GM10248 (cell line): Measurements from ENCODE around the gene SPTBN1.

Source experiments
- CTCF ChIA-PET: fragments of 300-600 bp; sonication (Branson Sonifier 250); formaldehyde crosslinking; extraction: SDS; loops from one replicate; lab custom pipeline; 2021; ENCODE audit warnings: antibody characterized with exemption; lab: Yijun Ruan, JAX
- POLR2A ChIA-PET: fragments of 350-650 bp; sonication (Branson Sonifier 250); formaldehyde crosslinking; extraction: SDS; loops from one replicate; lab custom pipeline; 2020; ENCODE audit warnings: antibody characterized with exemption; lab: Yijun Ruan, JAX
- DNase-seq: peaks from one replicate; pipeline ENCODE4 v3.0.0; 2012; ENCODE audit errors: extremely low spot score
- TF ChIP-seq, protein P1 (sequence below): IDR thresholded peaks from 2 replicates; pipeline ENCODE4 v1.5.1; 2012; ENCODE audit warnings: mild to moderate bottlenecking, low read depth; ENCODE audit errors: extremely low read depth, missing control alignments, control extremely low read depth

The SPTBN1 gene

GRCh38 chr2:54573537-54573919, 117.4 kb downstream of the SPTBN1 start:
- ChIA-PET CTCF (interaction anchor here (0.9 to 2.8 kb wide), 4 partner anchors 11 to 51 kb away, joined by 3 to 8 read pairs (median 6); no protein-coding TSS in a partner anchor), POLR2A (interaction anchor here (0.6 to 1.0 kb wide), 3 partner anchors 8 to 136 kb away, joined by 3 to 5 read pairs (median 3); no protein-coding TSS in a partner anchor)
- TF ChIP-seq, protein P1, sequence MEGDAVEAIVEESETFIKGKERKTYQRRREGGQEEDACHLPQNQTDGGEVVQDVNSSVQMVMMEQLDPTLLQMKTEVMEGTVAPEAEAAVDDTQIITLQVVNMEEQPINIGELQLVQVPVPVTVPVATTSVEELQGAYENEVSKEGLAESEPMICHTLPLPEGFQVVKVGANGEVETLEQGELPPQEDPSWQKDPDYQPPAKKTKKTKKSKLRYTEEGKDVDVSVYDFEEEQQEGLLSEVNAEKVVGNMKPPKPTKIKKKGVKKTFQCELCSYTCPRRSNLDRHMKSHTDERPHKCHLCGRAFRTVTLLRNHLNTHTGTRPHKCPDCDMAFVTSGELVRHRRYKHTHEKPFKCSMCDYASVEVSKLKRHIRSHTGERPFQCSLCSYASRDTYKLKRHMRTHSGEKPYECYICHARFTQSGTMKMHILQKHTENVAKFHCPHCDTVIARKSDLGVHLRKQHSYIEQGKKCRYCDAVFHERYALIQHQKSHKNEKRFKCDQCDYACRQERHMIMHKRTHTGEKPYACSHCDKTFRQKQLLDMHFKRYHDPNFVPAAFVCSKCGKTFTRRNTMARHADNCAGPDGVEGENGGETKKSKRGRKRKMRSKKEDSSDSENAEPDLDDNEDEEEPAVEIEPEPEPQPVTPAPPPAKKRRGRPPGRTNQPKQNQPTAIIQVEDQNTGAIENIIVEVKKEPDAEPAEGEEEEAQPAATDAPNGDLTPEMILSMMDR, result no peak
- DNase-seq, result no peak

- DNase-seq, result no peak
- CTCF ChIA-PET, result interaction anchor here (1.1 to 3.9 kb wide), 4 partner anchors 15 to 52 kb away, joined by 3 to 19 read pairs (median 8); no protein-coding TSS in a partner anchor
- POLR2A ChIA-PET, result interaction anchor here (0.5 to 1.2 kb wide), 3 partner anchors 14 to 31 kb away, joined by 3 read pairs; no protein-coding TSS in a partner anchor
- TF ChIP-seq, protein P1, result no peak
These were observed 118.2 kb downstream of the SPTBN1 start for GRCh38 chr2:54574107-54574859.

GRCh38 chr2:54574860-54575247, 118.7 kb downstream of the SPTBN1 start:
- DNase-seq, result no peak
- TF ChIP-seq, protein P1, result no peak
- ChIA-PET CTCF (interaction anchor here (0.8 to 3.9 kb wide), 4 partner anchors 15 to 41 kb away, joined by 3 to 19 read pairs (median 6); no protein-coding TSS in a partner anchor), POLR2A (interaction anchor here (0.5 to 1.2 kb wide), 3 partner anchors 15 to 30 kb away, joined by 3 read pairs; no protein-coding TSS in a partner anchor)

DNA sequence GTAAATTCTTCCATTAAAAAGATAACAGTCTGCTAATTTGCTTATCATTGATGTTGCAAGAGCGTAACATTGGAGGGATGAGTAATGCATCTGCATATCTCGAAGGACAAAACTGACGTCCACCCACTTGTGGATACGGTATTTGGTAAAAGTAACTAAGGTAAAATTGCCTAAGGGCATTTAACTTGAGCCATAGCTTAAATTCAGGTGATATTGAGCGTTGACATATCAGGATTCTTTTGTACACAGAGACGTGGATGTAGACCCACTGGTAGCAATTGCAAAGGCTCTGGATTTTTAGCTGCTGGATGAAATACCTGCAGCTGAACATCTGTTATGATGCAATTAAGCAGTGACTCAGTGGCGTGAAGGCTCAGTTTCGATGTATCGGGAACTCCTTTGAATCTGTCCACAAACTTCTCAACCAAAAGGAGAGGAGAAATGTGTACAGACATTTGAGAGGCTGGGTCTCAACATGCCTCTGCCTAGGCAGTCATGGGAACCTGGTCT, 119.3 kb downstream of the SPTBN1 start:
- CTCF ChIA-PET, result interaction anchor here (0.8 to 3.9 kb wide), 6 partner anchors 16 to 129 kb away, joined by 3 to 19 read pairs (median 4); no protein-coding TSS in a partner anchor
- no peak for DNase-seq
- TF ChIP-seq, protein P1, result no peak
- POLR2A ChIA-PET, result no interaction called here

- TF ChIP-seq, protein P1, result no peak
- no peak for DNase-seq
- ChIA-PET POLR2A (no interaction called here), CTCF (interaction anchor here (0.6 to 3.9 kb wide), 7 partner anchors 8 to 127 kb away, joined by 3 to 19 read pairs (median 5); no protein-coding TSS in a partner anchor)
These were observed 120.9 kb downstream of the SPTBN1 start for GRCh38 chr2:54577035-54577434.

- TF ChIP-seq, protein P1, result no peak
- DNase-seq, result no peak
- CTCF ChIA-PET, result interaction anchor here (0.8 to 3.9 kb wide), 4 partner anchors 14 to 27 kb away, joined by 3 to 19 read pairs (median 4); no protein-coding TSS in a partner anchor
- POLR2A ChIA-PET, result no interaction called here
These were observed 122.0 kb downstream of the SPTBN1 start for GRCh38 chr2:54577944-54578647.
